GM12878 (cell line): ENCODE results near the gene VTI1A.

ENCODE experiments used
- CTCF ChIP-seq, 3 experiments: IDR thresholded peaks in 2 of 3; conservative IDR thresholded peaks in 1 of 3; 2 replicates each; pipeline ENCODE4 v1.5.1; 2011; ENCODE audit warnings: low read depth in 3 of 3, low read length in 3 of 3, mild to moderate bottlenecking in 3 of 3, control low read depth in 2 of 3, moderate library complexity in 2 of 3, inconsistent platforms in 1 of 3, mixed read lengths in 1 of 3; ENCODE audit not compliant: control insufficient read depth in 2 of 3, insufficient read depth in 1 of 3; ENCODE audit errors: extremely low read depth in 1 of 3
- ELK1 ChIP-seq: IDR thresholded peaks from 2 replicates; pipeline ENCODE4 v1.6.1; 2012; ENCODE audit warnings: low read depth, low read length, improper control_type of control experiment
- GABPA ChIP-seq: IDR thresholded peaks from 2 replicates; pipeline ENCODE4 v1.6.1; 2014; ENCODE audit warnings: antibody characterized with exemption, low read depth, mild to moderate bottlenecking, inconsistent platforms
- NFIC ChIP-seq: IDR thresholded peaks from 2 replicates; pipeline ENCODE4 v1.6.1; 2012; ENCODE audit warnings: low read depth, mild to moderate bottlenecking, inconsistent platforms, low read length, moderate library complexity
- PKNOX1 ChIP-seq: fragments of 450-650 bp; IDR thresholded peaks from 2 replicates; pipeline ENCODE4 v1.6.1; 2016; ENCODE audit warnings: mild to moderate bottlenecking
- POLR2AphosphoS5 ChIP-seq: IDR thresholded peaks from 2 replicates; pipeline ENCODE4 v1.6.1; 2011; ENCODE audit warnings: mild to moderate bottlenecking, low read length, inconsistent platforms
- SMAD5 ChIP-seq: IDR thresholded peaks from 2 replicates; pipeline ENCODE4 v1.6.1; 2016; ENCODE audit warnings: antibody characterized with exemption, low read depth

GRCh38 chr10:112680586-112680985 is 233.6 kb downstream of the VTI1A start:
- TF ChIP-seq PKNOX1 (no peak), CTCF (IDR thresholded peaks at IDR 0.05 in 2 of 3, conservative IDR thresholded peaks at IDR 0.05 in 1 of 3; ENCODE audit: control insufficient read depth in 2 of 3, extremely low read depth in 1 of 3, insufficient read depth in 1 of 3, low read depth in 3 of 3, low read length in 3 of 3) (no peak), GABPA (no peak), SMAD5 (no peak), NFIC (no peak), ELK1 (no peak), POLR2AphosphoS5 (no peak)
